HG03175 (cell line): ENCODE data around the gene DHRS13.
"Not testable (repeated sequence)": the region's sequence is repeated elsewhere in the genome, so short reads cannot be mapped to it uniquely, and the experiment has no call there.

Experiments
- ATAC-seq: cut with Tn5 transposase; IDR thresholded peaks from one replicate; pipeline ENCODE4 v1.9.1; 2021; ENCODE audit warnings: mild to moderate bottlenecking, moderate library complexity; ENCODE audit not compliant: unreplicated experiment

The DHRS13 gene

DNA sequence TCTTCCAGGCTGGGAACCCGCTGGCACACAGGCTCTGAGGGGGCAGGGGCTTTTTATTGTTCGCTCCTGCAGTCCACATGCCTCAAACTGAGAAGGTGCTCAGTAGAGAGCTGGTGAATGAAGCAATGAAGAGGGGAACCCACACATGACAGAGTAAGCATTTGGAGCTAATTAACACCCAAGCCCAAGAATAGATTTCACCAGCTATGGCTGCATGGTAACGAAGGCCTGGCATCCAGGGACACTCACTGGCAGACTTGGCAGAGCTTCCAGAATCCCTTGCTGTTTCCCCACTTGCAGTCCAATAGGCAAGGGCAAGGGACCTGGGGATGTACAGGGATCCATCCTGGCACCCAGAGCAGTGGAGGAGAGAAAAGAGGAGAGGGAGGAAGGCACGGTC is 17.5 kb downstream of the DHRS13 start:
- no peak for ATAC-seq

DNA sequence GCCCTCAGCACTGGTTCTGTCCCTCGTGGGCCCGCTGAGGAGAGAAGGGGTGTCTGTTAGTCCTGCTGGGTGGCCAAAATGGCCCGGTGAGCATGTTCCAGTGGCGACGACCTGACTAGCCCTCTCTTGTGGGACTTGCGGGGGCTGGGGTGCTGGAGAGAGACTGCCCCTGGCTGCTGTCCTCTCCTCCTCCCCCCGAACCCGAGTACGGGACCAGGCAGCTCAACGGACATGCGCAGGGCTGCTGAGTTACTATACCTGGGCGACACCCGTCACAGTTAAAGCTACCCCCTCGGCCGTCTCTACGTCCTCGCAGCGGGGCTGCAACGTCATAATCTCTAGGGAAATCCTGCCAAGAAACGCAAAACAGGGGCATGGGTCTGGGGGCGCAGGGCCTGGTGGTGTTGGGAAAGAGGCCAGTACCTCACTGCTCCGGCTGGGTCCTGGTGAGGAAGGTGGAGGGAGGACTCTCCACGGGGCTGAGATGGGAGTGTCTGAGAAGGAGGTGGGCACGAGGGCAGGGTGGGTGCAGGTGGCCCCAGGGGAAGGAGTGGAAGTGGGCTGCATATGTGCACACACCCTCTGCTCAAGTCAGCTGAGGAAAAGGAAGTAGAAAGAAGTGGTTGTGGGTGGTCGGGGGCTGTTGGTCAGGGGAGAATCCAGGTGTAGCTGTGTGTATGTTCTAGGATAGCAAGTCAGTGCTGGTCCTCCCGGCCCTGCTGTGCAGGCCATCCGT is 18.7 kb downstream of the DHRS13 start:
- no peak for ATAC-seq

- ATAC-seq = no peak
These were observed 20.6 kb downstream of the DHRS13 start for GRCh38 chr17:28882154-28882895.

DNA sequence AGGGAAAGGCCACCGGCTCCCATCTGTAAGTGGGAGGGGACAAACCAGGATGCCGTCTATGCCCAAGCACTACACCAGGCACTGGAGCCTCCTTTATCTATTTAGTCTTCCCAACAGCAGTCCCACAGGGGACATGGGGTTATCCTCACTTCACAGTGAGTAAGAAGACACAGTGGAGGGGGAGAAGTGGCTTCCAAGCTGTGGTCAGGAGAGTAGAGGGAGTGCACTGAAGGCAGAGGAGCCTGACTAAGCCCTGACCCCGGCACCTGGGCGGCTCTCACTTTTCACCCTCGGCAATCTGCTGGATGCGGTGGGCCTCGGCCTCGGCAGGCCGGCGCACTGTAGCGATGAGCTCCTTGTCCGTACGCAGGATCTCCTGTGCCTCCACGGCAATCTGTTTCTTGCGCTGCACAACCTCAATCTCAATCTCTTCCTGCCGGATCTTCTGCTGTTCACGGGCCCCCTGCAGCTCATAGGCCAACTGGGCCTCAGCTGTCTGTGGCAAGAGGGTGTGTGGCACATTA is 21.3 kb downstream of the DHRS13 start:
- ATAC-seq = no peak

- no peak for ATAC-seq
These were observed 22.3 kb downstream of the DHRS13 start for GRCh38 chr17:28880572-28880945.

- ATAC-seq = no peak
These were observed 22.9 kb downstream of the DHRS13 start for GRCh38 chr17:28879886-28880571.

- ATAC-seq = no peak
These were observed 23.9 kb downstream of the DHRS13 start for GRCh38 chr17:28878981-28879380.

DNA sequence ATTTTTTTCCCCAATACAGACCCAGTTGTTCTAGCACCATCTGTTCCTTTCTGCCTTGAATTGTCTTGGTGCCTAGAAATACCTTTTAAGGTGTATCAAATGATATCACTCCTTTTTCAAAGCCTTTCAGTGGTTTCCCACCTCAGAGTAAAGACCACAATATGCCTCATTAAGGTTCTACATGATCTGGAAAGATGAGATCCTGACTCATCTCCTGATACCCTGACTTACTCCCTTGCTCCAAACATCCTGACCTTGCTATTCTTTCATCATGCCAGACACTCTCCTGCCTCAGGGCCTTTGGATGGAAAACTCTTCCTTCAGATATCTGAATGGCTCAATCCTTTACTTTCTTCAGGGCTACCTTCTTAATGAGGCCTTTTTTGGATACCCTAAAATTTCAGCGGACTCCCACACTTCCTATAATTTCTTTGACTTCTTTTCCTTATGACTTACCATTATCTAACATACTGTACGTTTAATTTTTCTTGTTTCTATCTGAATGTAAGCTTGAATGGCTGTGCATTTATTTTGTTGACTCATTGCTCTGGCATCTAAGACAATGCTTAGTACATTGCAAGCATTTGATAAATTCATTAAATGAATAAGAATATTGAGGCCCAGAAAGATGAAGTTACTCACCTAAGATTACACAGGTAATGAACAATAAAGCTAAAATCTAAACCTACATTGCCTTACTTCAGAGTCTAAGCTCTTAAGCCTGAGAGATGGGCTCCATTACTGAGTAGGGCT is 24.5 kb downstream of the DHRS13 start:
- ATAC-seq = no peak

- not testable (repeated sequence) for ATAC-seq
These were observed 25.6 kb downstream of the DHRS13 start for GRCh38 chr17:28877150-28877711.

DNA sequence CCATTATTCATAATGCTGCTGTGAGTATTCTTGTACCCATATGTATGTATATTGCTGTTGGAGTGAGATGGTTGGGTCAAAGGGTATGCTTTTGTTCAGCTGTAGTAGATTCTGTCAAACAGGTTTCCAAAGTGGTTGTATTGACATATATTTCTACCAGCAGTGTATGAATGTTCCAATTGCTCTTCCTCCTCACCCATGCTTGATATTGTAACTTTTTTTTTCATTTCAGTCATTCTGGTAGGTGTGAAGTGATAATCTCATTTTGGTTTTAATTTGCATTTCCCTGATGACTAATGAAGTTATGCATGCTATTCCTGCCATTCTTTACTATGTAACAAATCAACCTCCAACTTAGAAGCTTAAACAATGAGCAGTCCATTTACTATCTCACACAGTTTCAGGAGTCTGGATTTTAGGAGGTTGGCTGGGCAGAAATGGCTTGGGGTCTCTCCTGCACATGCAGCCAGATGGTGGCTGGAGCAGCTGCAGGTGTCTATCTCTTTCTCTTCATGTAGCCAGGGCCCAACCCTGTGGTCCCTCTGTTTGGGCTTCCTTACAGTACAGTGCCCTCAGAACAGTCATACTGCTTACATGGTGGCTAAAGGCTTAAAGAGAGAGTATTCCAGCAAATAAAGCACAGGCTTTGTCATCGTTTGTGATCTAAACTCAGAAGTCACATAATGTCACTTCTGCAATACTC is 26.9 kb downstream of the DHRS13 start:
- no peak for ATAC-seq

- no peak for ATAC-seq
These were observed 28.1 kb downstream of the DHRS13 start for GRCh38 chr17:28874750-28875149.

- ATAC-seq = no peak
These were observed 29.0 kb downstream of the DHRS13 start for GRCh38 chr17:28873839-28874238.

DNA sequence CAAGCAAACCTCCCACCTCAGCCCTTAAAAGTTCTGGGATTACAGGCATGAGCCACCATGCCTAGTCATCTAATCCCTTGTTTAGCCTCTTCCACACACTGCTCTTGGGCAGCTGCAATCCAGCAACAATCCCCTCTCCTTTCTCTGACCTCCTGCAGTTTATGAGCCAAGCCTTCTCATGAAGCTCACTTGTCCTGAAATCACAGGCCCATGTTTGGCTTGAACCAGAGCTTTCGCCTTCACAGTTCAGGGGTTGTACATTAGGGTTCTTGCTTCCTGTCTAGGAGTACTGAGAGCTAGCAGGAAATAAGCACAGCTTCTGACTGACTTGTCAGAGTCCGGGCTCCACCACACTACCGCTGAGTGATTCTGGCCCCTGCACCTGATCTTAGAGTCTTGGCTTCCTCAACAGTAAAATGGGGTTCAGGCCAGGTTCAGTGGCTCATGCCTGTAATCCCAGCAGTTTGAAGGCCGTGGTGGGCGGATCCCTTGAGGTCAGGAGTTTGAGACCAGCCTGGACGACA is 31.8 kb downstream of the DHRS13 start:
- peak; percentile 94 for ATAC-seq

GRCh38 chr17:28867276-28867675 is 35.6 kb downstream of the DHRS13 start:
- no peak for ATAC-seq

- ATAC-seq = no peak
These were observed 36.7 kb downstream of the DHRS13 start for GRCh38 chr17:28865946-28866752.

- ATAC-seq = no peak
These were observed 37.7 kb downstream of the DHRS13 start for GRCh38 chr17:28864991-28865849.

DNA sequence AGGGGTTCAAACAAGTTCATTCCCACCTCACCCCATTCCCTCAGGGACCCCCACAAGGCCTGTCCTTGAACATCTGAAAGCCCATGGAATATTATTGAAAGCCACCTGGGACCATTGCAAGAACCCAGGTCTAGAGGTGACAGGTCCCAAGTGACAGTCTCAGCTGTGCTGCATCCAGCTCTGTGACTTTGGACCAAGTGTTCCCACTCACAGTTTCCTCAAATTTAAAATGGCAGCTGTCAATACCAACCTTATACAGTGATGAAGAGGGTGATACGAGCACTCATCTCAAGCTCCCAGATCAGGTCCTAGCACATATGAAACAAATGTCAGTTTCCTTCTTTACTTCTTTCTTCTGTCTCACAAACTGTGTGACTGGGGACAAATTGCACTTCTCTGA is 38.9 kb downstream of the DHRS13 start:
- ATAC-seq = no peak

- ATAC-seq = no peak
These were observed 40.3 kb downstream of the DHRS13 start for GRCh38 chr17:28862561-28862960.
